ENCODE data around the gene EDRF1.

Gene EDRF1

GRCh38 chr10:125811251-125811650, 91.7 kb downstream of the EDRF1 start:
- TF ChIP-seq CSDC2 (CRISPR knock-in tag; IDR thresholded peaks at IDR 0.05) (no peak), CSRNP3 (CRISPR knock-in tag; IDR thresholded peaks at IDR 0.05) (no peak), PATZ1 (CRISPR knock-in tag; IDR thresholded peaks at IDR 0.05; ENCODE audit: borderline replicate concordance) (no peak), ZFP3 (CRISPR knock-in tag; IDR thresholded peaks at IDR 0.05) (no peak)
- peak; percentile 42; the same call in 2 of the 3 replicates for ATAC-seq

- TF ChIP-seq OSR1 (CRISPR knock-in tag; IDR thresholded peaks at IDR 0.05), result no peak
- peak; percentile 84 for TF ChIP-seq ISL1 (CRISPR knock-in tag; IDR thresholded peaks at IDR 0.05)
- peak; percentile 81 for ATAC-seq
Observed at GRCh38 chr10:125812128-125812750, 92.7 kb downstream of the EDRF1 start.
